Measurements from ENCODE around the gene UBR3. TPM values are rescaled to one million over a fixed set of nuclear protein-coding genes. Genes with fewer than 3 reads are reported as not detected.
"Not testable (repeated sequence)": the region's sequence is repeated elsewhere in the genome, so short reads cannot be mapped to it uniquely, and the experiment has no call there.

Gene UBR3
- total RNA-seq, 1 experiment from 2014 or later: 9.3 TPM

DNA sequence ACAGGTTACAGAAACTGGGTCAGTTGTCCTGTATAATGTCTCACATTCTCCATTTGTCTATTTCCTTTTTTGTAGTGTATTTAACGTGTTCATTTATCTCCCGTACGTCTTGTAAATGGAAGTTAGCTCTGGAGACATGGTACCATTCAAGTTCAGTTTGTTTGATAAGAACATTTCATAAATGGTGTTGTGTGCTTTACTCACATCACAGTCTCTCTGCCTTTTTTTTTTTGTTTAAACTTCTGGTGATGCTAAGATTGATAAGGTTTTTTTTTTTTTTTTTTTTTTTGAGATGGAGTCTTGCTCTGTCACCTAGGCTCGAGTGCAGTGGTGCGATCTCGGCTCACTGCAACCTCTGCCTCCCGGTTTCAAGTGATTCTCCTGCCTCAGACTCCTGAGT is 41.7 kb downstream of the UBR3 start:
- Histone ChIP-seq H3K36me3 (replicated peaks; ENCODE audit: control insufficient read depth, insufficient read depth, low read length) (no peaks in the 10 kb centered on the region), H3K27me3 (ENCODE audit: control insufficient read depth, insufficient read depth, low read length) (no peaks in the 10 kb centered on the region), H3K4me3 (ENCODE audit: insufficient read depth, low read depth, low read length) (no peak overlapping the region)
- DNase-seq: no peak

DNA sequence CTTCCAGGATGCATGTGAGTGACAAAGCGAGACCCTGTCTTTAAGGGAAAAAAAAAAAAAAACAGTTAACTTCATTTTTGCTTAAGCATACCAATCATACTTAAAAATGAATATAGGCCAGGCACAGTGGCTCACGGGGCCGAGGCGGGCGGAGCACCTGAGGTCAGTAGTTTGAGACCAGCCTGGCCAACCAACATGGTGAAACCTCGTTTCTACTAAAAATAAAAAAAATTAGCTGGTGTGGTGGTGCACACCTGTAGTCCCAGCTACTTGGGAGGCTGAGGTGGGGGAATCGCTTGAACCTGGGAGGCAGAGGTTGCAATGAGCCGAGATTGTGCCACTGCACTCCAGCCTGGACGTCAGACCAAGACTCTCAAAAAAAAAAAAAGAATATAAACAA is 44.1 kb downstream of the UBR3 start:
- not testable (repeated sequence) for H3K4me3 ChIP-seq (ENCODE audit: insufficient read depth, low read depth, low read length); H3K27me3 ChIP-seq (ENCODE audit: control insufficient read depth, insufficient read depth, low read length); DNase-seq; H3K36me3 ChIP-seq (replicated peaks; ENCODE audit: control insufficient read depth, insufficient read depth, low read length)

DNA sequence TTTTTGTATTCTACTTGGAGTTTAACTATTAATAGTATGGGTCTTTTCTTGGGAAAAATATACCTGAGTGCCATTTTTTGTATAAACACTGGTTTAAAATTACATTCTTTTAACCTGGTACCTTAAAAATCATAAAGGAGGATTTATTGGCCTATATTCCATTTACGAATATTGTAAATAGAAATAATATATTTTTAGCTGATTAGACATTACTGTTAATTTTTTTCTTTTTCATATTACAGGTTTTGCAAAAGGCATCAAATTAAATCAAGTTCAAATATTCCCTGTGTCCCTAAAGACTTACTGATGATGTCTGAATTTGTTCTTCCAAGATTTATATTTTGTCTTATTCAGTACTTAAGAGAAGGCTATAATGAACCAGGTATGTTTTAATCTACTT is 44.7 kb downstream of the UBR3 start:
- H3K27me3 ChIP-seq (ENCODE audit: control insufficient read depth, insufficient read depth, low read length): no peaks in the 10 kb centered on the region
- no peak overlapping the region for H3K4me3 ChIP-seq (ENCODE audit: insufficient read depth, low read depth, low read length)
- no peaks in the 10 kb centered on the region for H3K36me3 ChIP-seq (replicated peaks; ENCODE audit: control insufficient read depth, insufficient read depth, low read length)
- no peak for DNase-seq

DNA sequence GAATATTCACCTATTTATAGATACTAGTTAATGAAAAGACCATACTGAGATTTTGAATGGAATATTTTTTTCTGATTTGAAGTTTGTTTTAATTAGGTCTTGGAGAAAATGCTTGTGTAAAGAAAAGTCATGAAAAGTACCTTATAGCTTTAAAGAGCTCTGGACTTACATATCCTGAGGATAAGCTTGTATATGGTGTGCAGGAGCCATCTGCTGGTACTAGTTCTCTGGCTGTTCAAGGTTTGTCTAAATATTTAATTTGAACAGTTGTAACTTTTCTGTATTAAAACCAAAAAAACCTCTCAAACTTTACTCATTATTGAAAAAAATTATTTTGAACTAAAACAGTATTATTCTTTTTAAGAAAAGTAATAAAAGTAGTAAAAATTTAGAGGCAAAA is 50.1 kb downstream of the UBR3 start:
- H3K36me3 ChIP-seq (replicated peaks; ENCODE audit: control insufficient read depth, insufficient read depth, low read length): no peaks in the 10 kb centered on the region; the same call in 1 of the 2 replicates
- no peak overlapping the region for H3K4me3 ChIP-seq (ENCODE audit: insufficient read depth, low read depth, low read length)
- H3K27me3 ChIP-seq (ENCODE audit: control insufficient read depth, insufficient read depth, low read length): no peaks in the 10 kb centered on the region
- DNase-seq: no peak

DNA sequence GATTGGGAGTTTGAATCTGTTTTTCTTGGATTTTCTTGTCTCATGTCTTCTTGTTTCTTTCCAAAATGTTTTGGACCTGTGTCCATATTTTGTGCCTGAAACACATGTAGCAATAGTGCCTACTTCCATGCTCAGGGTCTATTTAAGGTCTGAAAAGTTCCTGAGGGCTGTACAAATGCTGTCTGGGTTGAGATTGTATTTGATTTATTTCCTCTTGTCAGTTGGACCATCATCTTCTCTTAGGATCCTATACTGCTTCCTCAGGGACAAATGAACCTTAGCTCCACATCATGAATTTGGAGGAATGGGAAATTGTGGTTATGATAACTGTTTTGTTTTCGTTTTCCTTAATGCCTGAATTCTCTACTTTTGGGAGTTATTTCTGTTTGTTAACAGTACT is 59.9 kb downstream of the UBR3 start:
- Histone ChIP-seq H3K36me3 (replicated peaks; ENCODE audit: control insufficient read depth, insufficient read depth, low read length) (no peaks in the 10 kb centered on the region), H3K27me3 (ENCODE audit: control insufficient read depth, insufficient read depth, low read length) (no peaks in the 10 kb centered on the region), H3K4me3 (ENCODE audit: insufficient read depth, low read depth, low read length) (no peak overlapping the region)
- DNase-seq: no peak

DNA sequence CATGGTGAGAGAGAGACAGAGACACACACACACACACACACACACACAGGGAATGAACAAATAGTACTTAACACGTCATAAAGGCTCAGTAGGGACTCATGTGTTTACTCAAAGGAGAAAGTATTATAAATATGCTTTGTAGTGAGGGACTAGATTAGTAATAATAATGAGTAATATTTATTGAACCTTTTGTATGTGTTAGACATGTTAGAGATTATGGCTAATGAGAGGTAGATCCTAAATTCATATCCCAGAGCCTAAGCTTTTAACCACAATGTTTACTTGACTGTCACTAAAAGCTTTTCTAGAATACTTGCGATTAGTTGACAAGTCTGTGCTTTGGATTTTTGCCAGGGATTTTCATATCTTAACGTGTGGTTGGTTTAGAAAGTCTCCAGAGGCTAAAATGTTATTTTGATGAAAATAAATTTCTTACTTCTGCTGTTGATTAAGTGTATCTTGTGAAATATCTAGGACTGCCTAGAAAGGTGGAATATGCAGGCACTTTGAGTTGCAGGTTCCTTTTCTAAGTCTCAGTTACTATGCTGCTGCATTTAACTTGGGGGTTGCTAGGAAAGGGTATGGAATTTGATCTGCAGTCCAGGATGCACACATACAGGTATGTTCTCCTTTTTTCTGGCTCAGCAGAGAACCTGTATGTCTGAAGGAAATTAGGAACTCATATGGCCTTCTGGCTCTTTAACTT is 64.5 kb downstream of the UBR3 start:
- Histone ChIP-seq H3K4me3 (ENCODE audit: insufficient read depth, low read depth, low read length) (no peak overlapping the region), H3K27me3 (ENCODE audit: control insufficient read depth, insufficient read depth, low read length) (no peaks in the 10 kb centered on the region), H3K36me3 (replicated peaks; ENCODE audit: control insufficient read depth, insufficient read depth, low read length) (no peaks in the 10 kb centered on the region)
- no peak for DNase-seq

DNA sequence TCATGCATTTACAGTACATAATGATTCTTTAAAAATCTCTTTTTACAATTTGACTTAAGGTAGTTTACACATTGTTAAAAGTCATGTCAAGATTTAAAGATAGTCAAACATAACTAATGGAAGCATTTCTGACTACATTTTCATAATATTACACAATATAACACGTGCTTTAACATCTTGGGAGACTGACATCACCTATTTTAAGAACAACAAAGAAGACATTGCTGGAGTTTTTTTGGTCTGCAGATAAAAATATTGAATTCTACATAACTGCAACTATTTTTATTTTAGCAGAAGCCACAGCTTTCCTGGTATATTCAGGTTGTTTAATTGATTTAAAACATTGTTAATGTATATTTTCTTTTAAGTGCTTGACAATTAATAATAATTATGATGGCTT is 65.7 kb downstream of the UBR3 start:
- DNase-seq: no peak
- no peaks in the 10 kb centered on the region for H3K27me3 ChIP-seq (ENCODE audit: control insufficient read depth, insufficient read depth, low read length)
- no peaks in the 10 kb centered on the region for H3K36me3 ChIP-seq (replicated peaks; ENCODE audit: control insufficient read depth, insufficient read depth, low read length)
- H3K4me3 ChIP-seq (ENCODE audit: insufficient read depth, low read depth, low read length): no peak overlapping the region

DNA sequence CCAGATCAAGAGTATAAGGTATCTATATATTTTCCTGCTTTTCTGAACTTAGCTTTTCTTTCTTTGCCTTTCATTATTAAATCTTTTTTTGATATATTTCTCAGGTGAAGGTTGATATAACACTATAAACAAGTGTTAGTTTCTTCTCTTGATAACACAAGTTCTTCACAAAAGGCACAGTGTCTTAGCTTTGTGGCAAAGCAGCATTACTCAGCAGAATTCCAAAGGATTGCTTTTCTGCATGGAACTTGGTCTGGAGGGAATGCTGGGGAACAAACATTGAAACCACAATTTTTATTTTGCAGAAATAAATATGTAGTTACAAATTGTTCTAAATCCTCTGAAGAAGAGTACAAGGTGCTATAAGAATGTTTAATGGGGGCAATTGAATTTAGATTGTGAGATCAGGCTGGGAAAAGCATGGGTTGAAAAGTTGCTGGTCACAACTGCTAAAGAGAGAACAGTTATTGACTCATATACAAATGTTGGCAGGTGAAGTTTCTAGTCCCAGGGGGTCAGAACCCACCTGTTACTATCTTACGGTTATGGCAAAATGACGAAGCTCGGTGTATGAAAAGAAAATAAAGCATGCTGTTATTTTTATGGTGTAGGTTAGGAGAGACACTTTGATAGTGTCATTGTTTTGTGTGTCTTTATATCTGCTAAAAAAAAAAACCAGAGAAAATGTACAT is 68.2 kb downstream of the UBR3 start:
- Histone ChIP-seq H3K4me3 (ENCODE audit: insufficient read depth, low read depth, low read length) (no peak overlapping the region), H3K27me3 (ENCODE audit: control insufficient read depth, insufficient read depth, low read length) (no peaks in the 10 kb centered on the region), H3K36me3 (replicated peaks; ENCODE audit: control insufficient read depth, insufficient read depth, low read length) (no peaks in the 10 kb centered on the region)
- no peak for DNase-seq

DNA sequence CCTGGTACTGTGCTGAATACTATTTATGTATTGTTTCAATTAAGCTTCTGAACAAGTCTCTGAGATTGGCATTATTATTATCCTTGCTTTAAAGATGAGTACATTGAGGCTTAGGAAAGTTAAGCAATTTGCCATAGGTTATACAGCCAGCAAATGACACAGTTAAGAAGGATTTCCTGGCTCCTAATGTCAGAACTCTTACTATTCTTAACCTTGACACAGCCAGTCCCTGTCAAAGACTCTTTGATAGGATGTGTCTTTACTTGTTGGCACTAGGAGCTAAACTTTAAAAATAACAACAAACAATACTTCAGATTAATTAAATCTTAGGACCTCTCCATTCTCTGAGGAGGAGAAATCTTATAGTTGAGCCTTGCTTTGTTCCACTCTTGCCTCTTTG is 70.6 kb downstream of the UBR3 start:
- Histone ChIP-seq H3K27me3 (ENCODE audit: control insufficient read depth, insufficient read depth, low read length) (no peaks in the 10 kb centered on the region), H3K4me3 (ENCODE audit: insufficient read depth, low read depth, low read length) (no peak overlapping the region), H3K36me3 (replicated peaks; ENCODE audit: control insufficient read depth, insufficient read depth, low read length) (no peaks in the 10 kb centered on the region)
- DNase-seq: no peak

DNA sequence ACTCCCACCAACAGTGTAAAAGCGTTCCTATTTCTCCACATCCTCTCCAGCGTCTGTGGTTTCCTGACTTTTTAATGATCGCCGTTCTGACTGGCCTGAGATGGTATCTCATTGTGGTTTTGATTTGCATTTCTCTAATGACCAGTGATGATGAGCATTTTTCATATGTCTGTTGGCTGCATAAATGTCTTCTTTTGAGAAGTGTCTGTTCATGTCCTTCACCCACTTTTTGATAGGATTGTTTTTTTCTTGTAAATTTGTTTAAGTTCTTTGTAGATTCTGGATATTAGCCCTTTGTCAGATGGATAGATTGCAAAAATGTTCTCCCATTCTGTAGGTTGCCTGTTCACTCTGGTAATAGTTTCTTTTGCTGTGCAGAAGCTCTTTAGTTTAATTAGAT is 72.8 kb downstream of the UBR3 start:
- not testable (repeated sequence) for H3K36me3 ChIP-seq (replicated peaks; ENCODE audit: control insufficient read depth, insufficient read depth, low read length); H3K27me3 ChIP-seq (ENCODE audit: control insufficient read depth, insufficient read depth, low read length); H3K4me3 ChIP-seq (ENCODE audit: insufficient read depth, low read depth, low read length); DNase-seq

DNA sequence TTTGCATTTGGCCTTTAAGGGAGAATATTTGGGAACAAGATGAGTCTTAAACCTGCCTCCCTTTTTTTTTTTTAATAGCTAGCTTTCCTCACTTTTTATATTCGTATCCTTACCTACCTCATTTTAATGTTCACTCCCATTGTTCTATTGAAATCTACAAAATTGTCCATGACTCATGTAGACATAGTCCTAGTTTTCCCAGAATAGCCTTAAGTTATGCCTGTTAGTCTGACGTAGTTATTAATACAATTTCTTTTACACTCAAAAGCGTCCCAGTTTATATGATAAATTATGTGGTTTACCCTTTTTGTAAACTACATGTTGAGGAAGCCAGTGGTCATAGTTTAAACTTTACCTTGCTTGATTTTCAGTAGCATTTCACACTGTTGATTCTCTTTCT is 73.4 kb downstream of the UBR3 start:
- Histone ChIP-seq H3K4me3 (ENCODE audit: insufficient read depth, low read depth, low read length) (no peak overlapping the region), H3K27me3 (ENCODE audit: control insufficient read depth, insufficient read depth, low read length) (no peaks in the 10 kb centered on the region), H3K36me3 (replicated peaks; ENCODE audit: control insufficient read depth, insufficient read depth, low read length) (no peaks in the 10 kb centered on the region)
- no peak for DNase-seq

DNA sequence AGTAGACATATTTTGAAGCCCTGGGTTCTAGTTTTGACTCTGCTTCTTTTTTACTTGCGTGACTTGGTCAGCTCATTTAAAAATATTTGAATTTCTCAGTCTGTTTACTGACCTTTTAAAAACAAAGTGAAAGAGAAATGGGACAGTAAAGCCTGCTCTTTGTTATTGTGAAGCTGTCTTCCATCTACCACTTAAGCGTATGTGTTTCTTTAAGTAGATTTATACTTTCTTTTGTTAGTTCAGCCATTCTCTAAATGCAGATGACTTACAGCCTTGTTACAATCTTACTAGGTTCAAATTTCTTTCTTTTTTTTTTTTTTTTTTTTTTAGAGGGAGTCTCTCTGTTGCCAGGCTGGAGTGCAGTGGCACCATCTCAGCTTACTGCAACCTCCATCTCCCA is 79.5 kb downstream of the UBR3 start:
- H3K27me3 ChIP-seq (ENCODE audit: control insufficient read depth, insufficient read depth, low read length): no peaks in the 10 kb centered on the region
- H3K36me3 ChIP-seq (replicated peaks; ENCODE audit: control insufficient read depth, insufficient read depth, low read length): no peaks in the 10 kb centered on the region
- H3K4me3 ChIP-seq (ENCODE audit: insufficient read depth, low read depth, low read length): no peak overlapping the region
- DNase-seq: no peak

DNA sequence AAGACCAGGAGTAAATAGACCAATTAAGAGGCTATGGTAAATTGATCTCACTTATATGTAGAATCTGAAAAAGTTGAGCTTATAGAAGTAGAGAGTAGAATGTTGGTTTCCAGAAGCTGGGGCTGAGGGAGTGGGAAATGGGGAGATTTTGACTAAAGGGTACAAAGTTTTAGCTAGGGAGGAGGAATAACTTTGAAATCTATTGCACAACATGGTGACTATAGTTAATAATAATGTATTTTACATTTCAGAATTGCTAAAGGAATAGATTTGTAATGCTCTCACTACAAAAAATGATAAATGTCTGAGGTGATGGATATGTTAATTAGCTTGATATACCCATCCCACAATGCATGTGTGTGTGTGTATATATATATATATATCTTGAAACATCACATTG is 82.1 kb downstream of the UBR3 start:
- Histone ChIP-seq H3K36me3 (replicated peaks; ENCODE audit: control insufficient read depth, insufficient read depth, low read length) (no peaks in the 10 kb centered on the region), H3K27me3 (ENCODE audit: control insufficient read depth, insufficient read depth, low read length) (no peaks in the 10 kb centered on the region), H3K4me3 (ENCODE audit: insufficient read depth, low read depth, low read length) (no peak overlapping the region)
- no peak for DNase-seq

DNA sequence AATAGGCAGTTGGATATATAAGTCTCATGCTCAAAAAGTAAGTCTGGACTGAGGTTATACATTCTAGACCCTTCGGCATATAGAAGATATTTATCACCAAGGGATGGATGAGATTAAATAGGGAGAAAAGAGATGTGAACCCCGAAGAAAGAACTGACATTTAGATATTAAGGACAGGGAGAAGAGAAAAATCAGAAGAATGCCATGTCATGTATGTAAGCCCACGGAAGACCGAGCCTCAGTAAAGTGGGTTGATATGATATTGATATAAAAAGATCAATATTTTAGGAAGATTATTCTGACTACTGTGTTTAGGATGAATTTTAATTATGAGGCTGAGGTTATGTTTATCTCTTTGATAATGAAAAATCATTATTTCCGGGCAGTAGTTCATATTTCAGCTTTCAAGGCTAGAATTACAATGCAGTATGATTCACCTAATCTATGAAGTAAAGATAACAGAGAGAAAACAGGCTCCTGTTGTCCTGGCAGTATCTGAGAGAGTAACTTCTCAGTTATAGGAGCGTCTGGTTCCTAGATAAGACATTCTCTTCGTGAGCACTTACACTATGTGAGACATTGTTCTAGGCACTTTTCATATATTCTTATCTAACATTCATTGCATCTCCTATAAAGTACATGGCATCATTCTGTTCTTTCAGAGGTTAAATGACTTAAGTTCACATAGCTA is 83.0 kb downstream of the UBR3 start:
- Histone ChIP-seq H3K4me3 (ENCODE audit: insufficient read depth, low read depth, low read length) (no peak overlapping the region), H3K36me3 (replicated peaks; ENCODE audit: control insufficient read depth, insufficient read depth, low read length) (no peaks in the 10 kb centered on the region), H3K27me3 (ENCODE audit: control insufficient read depth, insufficient read depth, low read length) (no peaks in the 10 kb centered on the region)
- no peak for DNase-seq

DNA sequence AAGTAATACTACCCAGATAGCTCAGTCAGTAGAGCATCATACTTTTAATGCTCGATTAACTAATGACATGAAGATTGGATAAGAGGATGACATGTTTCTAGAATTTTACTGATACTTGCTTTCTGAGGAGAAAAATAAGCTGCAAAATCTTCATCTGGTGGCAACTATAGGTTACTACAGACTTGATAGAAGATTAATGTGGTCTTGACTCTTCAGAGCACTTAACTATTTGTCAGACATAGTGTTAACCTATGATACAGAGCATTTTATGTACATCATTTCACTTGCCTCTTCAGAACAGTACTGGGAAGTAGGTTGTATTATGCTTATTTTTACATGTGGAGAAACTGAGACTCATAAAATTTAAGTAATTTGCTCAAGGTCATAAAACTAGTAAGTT is 83.9 kb downstream of the UBR3 start:
- Histone ChIP-seq H3K27me3 (ENCODE audit: control insufficient read depth, insufficient read depth, low read length) (no peaks in the 10 kb centered on the region), H3K4me3 (ENCODE audit: insufficient read depth, low read depth, low read length) (no peak overlapping the region), H3K36me3 (replicated peaks; ENCODE audit: control insufficient read depth, insufficient read depth, low read length) (no peaks in the 10 kb centered on the region)
- DNase-seq: no peak

Data from H7 (cell line).